Measurements from ENCODE around the gene CDC42BPG. TPM values are rescaled to one million over a fixed set of nuclear protein-coding genes. Genes with fewer than 3 reads are reported as not detected.

The CDC42BPG gene
- total RNA-seq, 1 experiment from 2014 or later, result 24.9 TPM

DNA sequence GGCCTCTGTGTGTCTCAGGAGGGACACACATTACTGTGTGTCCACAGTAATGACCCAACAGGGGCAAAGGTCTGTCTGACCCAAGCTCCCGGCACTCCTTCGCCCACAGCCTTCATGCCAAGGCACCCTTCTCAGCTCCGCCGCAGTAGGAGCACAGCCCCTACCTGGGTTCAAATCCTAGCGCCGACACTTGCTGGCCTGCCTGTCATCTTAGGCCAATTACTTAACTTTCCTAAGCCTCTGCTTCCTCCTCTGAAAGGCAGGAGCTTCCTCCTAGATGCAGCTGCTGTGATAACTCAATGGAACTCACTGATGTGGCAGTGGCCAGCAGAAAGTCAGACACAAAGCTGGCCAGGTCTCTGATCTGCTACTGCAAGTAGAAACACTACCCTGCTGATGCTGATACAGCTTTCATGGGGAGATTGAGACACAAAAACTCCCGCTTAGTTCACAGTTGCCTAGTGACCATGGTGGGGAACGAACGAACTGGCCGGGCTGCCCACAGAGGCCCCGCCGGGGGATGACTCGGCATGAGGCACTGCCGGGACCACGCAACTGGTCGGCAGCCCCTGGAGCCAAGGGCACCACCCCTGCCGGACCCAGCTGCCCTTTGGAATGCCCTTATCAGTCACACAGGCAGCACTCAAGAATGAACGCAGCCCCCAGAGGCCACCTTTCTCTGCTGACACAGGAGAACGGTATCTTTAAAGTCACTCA lies 25.9 kb upstream of the CDC42BPG start:
- Histone ChIP-seq H3K9me3 (ENCODE audit: control insufficient read depth, low read depth, low read length) (no peaks in the 10 kb centered on the region), H4K8ac (replicated peaks; ENCODE audit: insufficient read length, low read depth, low read length) (no peak overlapping the region), H2BK12ac (ENCODE audit: insufficient read length, low read depth, low read length) (no peak overlapping the region), H3K27me3 (ENCODE audit: insufficient read depth, low read length) (no peaks in the 10 kb centered on the region), H2BK5ac (ENCODE audit: insufficient read length, low read length) (no peak overlapping the region), H4K91ac (ENCODE audit: insufficient read length, low read depth, low read length) (no peak overlapping the region), H3K23me2 (ENCODE audit: insufficient read length, low read depth, low read length, poor library complexity, severe bottlenecking) (no peaks in the 10 kb centered on the region), H2BK20ac (ENCODE audit: low read depth, low read length, poor library complexity, severe bottlenecking) (no peak overlapping the region), H3K79me1 (ENCODE audit: insufficient read depth, low read depth, low read length, poor library complexity, severe bottlenecking) (no peaks in the 10 kb centered on the region), H3K56ac (ENCODE audit: insufficient read length, low read depth, low read length) (no peak overlapping the region), H3K18ac (ENCODE audit: insufficient read length, low read depth, low read length) (no peak overlapping the region), H2AFZ (ENCODE audit: low read length) (no peak overlapping the region), H3K4me1 (ENCODE audit: insufficient read depth, low read length) (no peaks in the 10 kb centered on the region), H3K23ac (ENCODE audit: insufficient read length, low read depth, low read length) (no peak overlapping the region), H2BK120ac (ENCODE audit: low read depth, low read length, poor library complexity, severe bottlenecking) (no peak overlapping the region), H3T11ph (ENCODE audit: low read length) (no peak overlapping the region), H3K27ac (ENCODE audit: insufficient read length, low read depth, low read length) (no peak overlapping the region), H2AK5ac (ENCODE audit: insufficient read length, low read length) (no peak overlapping the region), H4K20me1 (ENCODE audit: control insufficient read depth, insufficient read depth, insufficient read length) (no peaks in the 10 kb centered on the region), H3K14ac (ENCODE audit: insufficient read depth, low read length) (no peak overlapping the region), H3K4ac (ENCODE audit: low read depth, low read length) (no peak overlapping the region), H2BK15ac (ENCODE audit: low read depth, low read length) (no peak overlapping the region), H3K4me2 (ENCODE audit: insufficient read depth, insufficient read length, low read length) (no peak overlapping the region), H4K5ac (ENCODE audit: insufficient read length, low read depth, low read length) (no peak overlapping the region), H3K9ac (ENCODE audit: extremely low read depth, insufficient read length, low read length) (no peak overlapping the region), H3K79me2 (ENCODE audit: insufficient read depth, low read length) (no peaks in the 10 kb centered on the region)
- Mint-ChIP-seq H3K36me3 (ENCODE audit: insufficient read depth in 1 of 3, low read depth in 3 of 3) (peaks cover 4 to 14% (median 8%) of the 10 kb centered on the region in 3 experiments; a peak in 6 of 7 replicates), H3K4me1 (peaks cover 0 to 7% of the 10 kb centered on the region in 2 experiments; a peak in 2 of 4 replicates), H3K4me3 (no peak overlapping the region), H3K27me3 (ENCODE audit: low read depth) (no peaks in the 10 kb centered on the region), H3K9me3 (no peaks in the 10 kb centered on the region), H3K27ac (peak overlapping the region in 2 of 3 experiments; percentile 49 to 52; a peak in 2 of 7 replicates)
- no peak for DNase-seq
- WGBS (ENCODE audit: extremely low coverage, insufficient read length, low lambda C conversion rate), result no CpG with 5 or more reads among the region's 19 CpGs
- TF ChIP-seq, protein P1, sequence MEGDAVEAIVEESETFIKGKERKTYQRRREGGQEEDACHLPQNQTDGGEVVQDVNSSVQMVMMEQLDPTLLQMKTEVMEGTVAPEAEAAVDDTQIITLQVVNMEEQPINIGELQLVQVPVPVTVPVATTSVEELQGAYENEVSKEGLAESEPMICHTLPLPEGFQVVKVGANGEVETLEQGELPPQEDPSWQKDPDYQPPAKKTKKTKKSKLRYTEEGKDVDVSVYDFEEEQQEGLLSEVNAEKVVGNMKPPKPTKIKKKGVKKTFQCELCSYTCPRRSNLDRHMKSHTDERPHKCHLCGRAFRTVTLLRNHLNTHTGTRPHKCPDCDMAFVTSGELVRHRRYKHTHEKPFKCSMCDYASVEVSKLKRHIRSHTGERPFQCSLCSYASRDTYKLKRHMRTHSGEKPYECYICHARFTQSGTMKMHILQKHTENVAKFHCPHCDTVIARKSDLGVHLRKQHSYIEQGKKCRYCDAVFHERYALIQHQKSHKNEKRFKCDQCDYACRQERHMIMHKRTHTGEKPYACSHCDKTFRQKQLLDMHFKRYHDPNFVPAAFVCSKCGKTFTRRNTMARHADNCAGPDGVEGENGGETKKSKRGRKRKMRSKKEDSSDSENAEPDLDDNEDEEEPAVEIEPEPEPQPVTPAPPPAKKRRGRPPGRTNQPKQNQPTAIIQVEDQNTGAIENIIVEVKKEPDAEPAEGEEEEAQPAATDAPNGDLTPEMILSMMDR (conservative IDR thresholded peaks at IDR 0.05), result no peak
